ENCODE measurements around the gene KCNN4.
A peak's percentile ranks its signal among the peaks of the same experiment; 100 is the strongest.
"Not testable (repeated sequence)": the region's sequence is repeated elsewhere in the genome, so short reads cannot be mapped to it uniquely, and the experiment has no call there.

KCNN4 gene

DNA sequence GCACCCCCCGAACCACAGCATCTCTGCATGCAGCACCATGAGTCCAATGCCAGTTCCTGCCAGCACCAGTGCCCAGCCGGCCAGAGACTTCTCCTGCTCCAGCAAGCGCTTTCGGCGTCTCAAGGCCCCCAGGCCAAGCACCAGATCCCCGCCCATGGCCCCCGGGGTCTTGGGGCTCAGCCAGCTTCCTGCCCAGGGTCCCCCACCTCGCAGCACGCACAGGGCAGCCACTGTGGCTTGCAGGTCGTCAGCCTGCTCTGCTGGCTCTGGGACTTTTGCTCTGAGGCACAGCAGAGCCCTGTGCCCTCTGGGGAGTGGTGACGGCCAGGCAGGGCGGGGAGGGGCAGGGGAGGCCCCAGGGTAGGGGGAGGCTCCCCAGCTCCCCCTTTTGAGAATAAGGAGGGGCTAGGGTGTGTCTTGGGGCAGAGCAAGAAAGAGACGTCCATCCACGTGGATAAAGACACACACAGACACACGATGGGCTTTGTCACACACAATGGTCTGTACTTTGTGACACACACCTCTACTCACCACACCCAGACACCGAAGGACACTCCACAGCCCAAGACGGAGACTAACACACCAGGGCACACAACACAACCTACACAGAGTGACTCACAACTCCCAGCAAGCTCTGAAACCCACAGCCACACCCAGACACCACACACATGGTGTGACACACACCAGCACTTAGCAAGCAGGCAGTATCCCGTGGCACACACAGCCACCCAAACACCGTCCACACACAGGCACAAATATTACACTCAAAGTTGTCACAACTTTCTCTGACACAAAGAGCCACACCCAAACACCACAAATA, at the start of gene KCNN4:
KCNN4 (minus strand) TSS at position 268 of the 820 bp plus-strand sequence; CDS start at position 156, 112 bp downstream.
- DNase-seq: peak; percentile 60 to 79
- no peaks in the 10 kb centered on the region for H3K9me3 Mint-ChIP-seq
- peak within 1 kb of the TSS; percentile 82 to 88 for H3K4me3 Mint-ChIP-seq
- H3K27ac Mint-ChIP-seq: peak within 1 kb of the TSS; percentile 88 to 95
- ATAC-seq: peak; percentile 80
- no peaks in the 10 kb centered on the region for H3K27me3 Mint-ChIP-seq
- H3K4me1 Mint-ChIP-seq: peaks cover 85% of the 10 kb centered on the region

DNA sequence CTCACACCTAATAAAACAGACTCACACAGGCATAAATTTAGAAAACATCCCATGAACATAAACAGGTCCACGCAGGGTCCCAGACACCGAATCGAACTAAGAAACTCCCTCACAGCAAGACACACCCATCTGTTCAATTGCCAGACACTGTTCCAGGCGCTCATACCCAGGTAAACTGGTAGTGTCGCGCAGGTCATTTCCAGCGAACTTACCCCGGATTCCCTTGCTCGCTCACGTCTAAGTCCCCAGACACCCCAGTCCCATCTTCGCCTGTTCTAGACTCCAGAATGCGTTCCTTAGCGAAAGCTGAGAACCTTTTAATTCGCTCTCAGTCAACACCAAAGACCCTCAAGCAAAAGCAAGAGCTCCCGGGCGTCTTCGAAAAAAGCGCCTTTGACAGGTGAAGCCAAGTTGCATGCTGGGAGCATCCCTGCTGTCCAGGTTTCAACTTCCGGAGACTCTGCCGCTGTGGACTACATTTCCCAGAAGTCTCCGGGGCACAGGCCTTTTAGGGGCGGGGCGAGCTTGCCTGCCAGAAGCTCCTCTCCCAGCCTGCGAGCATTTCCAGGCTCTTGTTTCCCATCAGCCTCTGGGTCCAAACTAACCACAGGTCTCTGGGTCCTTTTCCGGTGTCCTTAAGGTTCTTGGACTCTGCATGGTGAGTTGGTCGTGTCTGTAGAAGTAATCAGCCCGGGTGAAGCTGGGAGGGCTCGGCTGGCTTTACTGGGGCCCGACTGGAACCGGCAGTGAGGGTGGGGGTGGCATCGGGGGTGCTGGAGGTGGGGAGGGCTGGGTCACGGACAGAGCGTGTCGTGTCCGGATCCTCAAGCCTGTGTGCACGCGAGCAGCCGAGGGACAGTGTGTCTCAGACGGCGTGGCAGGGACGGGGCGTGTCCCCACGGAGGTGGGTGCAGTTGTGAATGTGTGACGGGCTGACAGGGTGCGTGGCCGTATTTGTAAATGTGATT, 46.3 kb upstream of the KCNN4 start, which contains the start of gene ZNF283:
ZNF283 (plus strand) TSS at position 535 of the 968 bp plus-strand sequence. CDS start 6,184 bp downstream, outside the sequence.
- peak within 1 kb of the TSS; percentile 72 to 87 for H3K27ac Mint-ChIP-seq
- peak; percentile 99 for ATAC-seq

DNA sequence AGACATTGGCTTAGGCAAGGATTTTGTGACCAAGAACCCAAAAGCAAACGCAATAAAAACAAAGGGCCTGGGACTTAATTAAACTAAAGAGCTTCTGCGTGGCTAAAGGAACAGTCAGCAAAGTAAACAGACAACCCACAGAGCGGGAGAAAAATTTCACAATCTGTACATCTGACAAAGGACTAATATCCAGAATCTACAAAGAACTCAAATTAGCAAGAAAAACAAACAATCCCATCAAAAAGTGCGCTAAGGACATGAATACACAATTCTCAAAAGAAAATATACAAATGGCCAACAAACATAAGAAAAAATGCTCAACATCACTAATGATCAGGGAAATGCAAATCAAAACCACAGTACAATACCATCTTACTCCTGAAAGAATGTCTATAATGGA, 43.8 kb upstream of the KCNN4 start:
- not testable (repeated sequence) for ATAC-seq, H3K4me3 Mint-ChIP-seq, DNase-seq, H3K27ac Mint-ChIP-seq
- H3K4me1 Mint-ChIP-seq: peaks cover 36% of the 10 kb centered on the region
- peaks cover 41% of the 10 kb centered on the region for H3K27me3 Mint-ChIP-seq
- H3K9me3 Mint-ChIP-seq: peaks cover 13 to 34% of the 10 kb centered on the region in 2 donors

More for the DNA sequence above, 46.3 kb upstream of the KCNN4 start, which contains the start of gene ZNF283:
- Mint-ChIP-seq H3K4me3 (peak within 1 kb of the TSS; percentile 91 to 94), H3K4me1 (peaks cover 24% of the 10 kb centered on the region), H3K9me3 (peaks cover 13 to 25% of the 10 kb centered on the region in 2 donors), H3K27me3 (peaks cover 28% of the 10 kb centered on the region)
- DNase-seq: peak; percentile 74 to 84

DNA sequence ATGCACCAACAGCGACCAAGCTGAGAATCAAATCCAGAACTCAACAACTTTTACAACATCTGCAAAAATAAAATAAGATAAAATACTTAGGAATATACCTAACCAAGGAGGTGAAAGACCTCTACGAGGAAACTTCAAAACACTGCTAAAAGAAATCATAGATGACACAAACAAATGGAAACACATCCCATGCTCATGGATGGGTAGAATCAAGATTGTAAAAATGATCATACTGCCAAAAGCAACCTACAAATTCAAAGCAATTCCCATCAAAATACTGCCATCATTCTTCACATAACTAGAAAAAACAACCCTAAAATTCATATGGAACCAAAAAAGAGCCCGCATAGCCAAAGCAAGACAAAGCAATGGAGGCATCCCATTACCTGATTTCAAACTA, 43.1 kb upstream of the KCNN4 start:
- not testable (repeated sequence) for H3K4me3 Mint-ChIP-seq, ATAC-seq, DNase-seq, H3K27ac Mint-ChIP-seq
- H3K27me3 Mint-ChIP-seq: peaks cover 48% of the 10 kb centered on the region
- peaks cover 13 to 35% of the 10 kb centered on the region in 2 donors for H3K9me3 Mint-ChIP-seq
- H3K4me1 Mint-ChIP-seq: peaks cover 36% of the 10 kb centered on the region

DNA sequence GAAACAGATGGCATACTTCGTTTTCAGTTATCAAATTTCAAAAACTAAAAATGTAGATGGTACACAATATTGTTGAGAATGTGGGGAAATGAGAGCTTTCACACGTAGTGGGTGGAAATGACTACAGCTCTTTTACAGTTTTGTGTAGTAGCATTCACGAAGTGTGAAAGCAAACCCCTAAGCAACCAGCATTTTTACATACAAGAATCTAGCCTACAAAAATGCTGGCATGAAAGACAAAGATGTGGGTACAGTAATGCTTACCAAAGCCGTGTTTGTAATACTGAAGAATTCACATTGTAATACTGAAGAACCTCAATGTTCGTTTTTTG, 40.1 kb upstream of the KCNN4 start:
- no peak for ATAC-seq
- H3K4me3 Mint-ChIP-seq: peak overlapping the region; percentile 85 to 88
- no peak for DNase-seq
- peaks cover 55% of the 10 kb centered on the region for H3K27me3 Mint-ChIP-seq
- H3K4me1 Mint-ChIP-seq: peaks cover 13% of the 10 kb centered on the region
- H3K27ac Mint-ChIP-seq: no peak overlapping the region
- H3K9me3 Mint-ChIP-seq: peaks cover 17 to 33% of the 10 kb centered on the region in 2 donors

DNA sequence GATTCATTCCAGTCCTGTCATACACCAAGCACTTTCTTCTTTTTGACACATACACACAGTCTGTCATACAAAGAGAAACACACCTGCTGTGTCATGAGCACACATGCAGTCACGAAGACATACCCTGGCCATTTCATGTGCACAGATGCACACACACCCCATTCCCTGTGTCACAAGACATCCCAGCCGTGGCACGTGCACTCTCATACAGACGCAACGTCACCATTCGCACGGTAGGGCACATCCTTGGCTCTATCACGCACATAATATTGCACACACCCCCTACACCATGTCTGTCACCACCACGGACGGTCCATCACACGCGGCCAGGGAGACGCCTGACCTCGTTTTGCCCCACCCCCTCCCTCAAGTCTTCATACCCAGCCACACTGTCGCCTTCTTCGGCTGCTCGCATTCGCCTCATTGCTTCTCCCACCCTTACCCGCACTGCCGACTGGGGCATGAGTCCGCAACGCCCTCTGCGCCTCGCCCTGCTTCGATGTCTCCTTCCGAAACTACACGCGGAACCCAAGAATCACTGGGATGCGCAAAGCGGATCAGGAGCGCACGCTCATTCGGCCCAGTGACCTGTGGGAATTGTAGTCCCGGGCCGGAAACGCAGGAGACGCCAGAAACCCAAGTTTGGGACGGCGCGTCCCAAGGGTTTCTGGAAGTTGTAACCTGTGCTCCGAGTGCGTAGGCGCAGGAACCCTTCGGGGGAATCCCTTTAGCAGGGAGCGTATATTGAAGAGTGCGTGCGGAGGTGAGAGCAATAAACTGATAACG, 39.5 kb upstream of the KCNN4 start:
- H3K27ac Mint-ChIP-seq: peak overlapping the region in 1 of 2 donors; percentile 92
- peaks cover 15 to 31% of the 10 kb centered on the region in 2 donors for H3K9me3 Mint-ChIP-seq
- DNase-seq: peak in 1 of 2 donors; percentile 23
- peaks cover 50% of the 10 kb centered on the region for H3K27me3 Mint-ChIP-seq
- peaks cover 12% of the 10 kb centered on the region for H3K4me1 Mint-ChIP-seq
- peak overlapping the region; percentile 85 to 88 for H3K4me3 Mint-ChIP-seq
- ATAC-seq: peak; percentile 73

DNA sequence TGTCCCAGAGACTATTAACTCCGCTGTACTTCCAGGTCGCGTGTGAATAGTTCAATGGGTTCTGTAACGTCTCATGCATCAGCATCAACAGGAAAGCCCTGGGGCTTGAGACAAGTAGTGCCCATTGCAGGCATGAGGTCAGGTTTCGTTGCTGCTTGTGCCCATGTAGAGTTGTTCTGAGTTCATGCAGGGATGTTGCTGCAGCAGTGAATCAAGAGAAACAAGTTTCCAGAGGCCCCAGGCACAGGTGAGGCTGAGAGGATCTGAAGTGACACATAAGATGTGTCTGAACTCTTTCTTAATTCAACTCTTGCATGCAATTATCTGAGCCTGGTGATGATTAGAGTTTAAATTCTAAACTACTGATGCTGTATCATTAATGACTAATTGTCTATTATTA, 37.7 kb upstream of the KCNN4 start:
- no peak overlapping the region for H3K4me3 Mint-ChIP-seq
- no peak for ATAC-seq
- H3K9me3 Mint-ChIP-seq: peaks cover 15 to 21% of the 10 kb centered on the region in 2 donors
- H3K27me3 Mint-ChIP-seq: peaks cover 34% of the 10 kb centered on the region
- H3K27ac Mint-ChIP-seq: no peak overlapping the region
- peaks cover 12% of the 10 kb centered on the region for H3K4me1 Mint-ChIP-seq
- DNase-seq: no peak

DNA sequence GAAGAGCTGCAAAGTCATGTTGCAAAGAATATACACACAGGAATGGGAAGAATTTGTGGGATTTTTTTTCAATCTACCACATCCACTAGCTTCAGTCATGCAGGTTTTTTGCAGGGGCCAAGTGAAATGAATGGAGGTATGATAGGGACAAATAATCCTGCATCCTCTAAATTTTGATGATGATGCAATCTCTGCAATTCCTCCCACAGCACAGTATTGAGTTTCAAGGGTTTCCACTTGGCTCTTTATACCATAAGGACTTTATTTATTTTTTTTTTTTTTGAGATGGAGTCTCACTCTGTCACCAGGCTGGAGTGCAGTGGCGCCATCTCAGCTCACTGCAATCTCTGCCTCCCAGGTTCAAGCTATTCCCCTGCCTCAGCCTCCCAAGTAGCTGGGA, 36.7 kb upstream of the KCNN4 start:
- ATAC-seq: not testable (repeated sequence)
- peaks cover 44% of the 10 kb centered on the region for H3K27me3 Mint-ChIP-seq

DNA sequence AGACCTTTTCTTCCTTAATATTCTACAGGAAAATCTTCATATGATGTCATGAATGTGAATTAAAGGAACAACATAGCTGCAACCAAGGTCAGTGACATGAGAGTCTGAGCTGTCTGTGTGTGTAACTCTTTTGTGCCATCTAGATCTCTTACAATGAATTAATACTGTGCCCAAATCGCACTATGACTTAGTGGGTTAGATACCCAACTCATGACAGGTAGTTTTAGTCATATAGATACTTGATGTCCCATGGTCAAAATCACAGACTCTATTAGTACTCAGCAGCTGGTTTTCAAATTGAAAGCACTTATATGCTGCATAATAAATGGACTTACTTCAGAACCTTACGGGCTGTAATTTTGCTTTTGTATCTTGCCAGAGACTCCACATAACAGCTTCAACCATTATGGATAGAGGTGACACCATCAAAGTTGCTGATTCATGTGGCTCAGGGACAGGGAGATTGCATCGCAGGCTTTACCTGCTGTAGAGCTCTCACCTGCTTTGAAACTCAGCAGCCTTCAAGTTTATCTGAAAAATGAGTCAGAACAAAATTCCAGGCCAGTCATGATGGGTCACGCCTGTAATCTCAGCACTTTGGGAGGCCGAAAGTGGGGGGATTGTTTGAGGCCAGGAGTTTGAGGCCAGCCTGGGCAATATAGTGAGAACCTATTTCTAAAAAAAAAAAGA, 34.0 kb upstream of the KCNN4 start:
- H3K27ac Mint-ChIP-seq: no peak overlapping the region
- H3K27me3 Mint-ChIP-seq: peaks cover 57% of the 10 kb centered on the region
- H3K4me3 Mint-ChIP-seq: no peak overlapping the region
- H3K4me1 Mint-ChIP-seq: peaks cover under 1% of the 10 kb centered on the region
- ATAC-seq (peak; percentile 59), DNase-seq (no peak)
- H3K9me3 Mint-ChIP-seq: peaks cover 14 to 15% of the 10 kb centered on the region in 2 donors

More for the DNA sequence above, 36.7 kb upstream of the KCNN4 start:
- Mint-ChIP-seq H3K4me1 (peaks cover 12% of the 10 kb centered on the region), H3K9me3 (peaks cover 15 to 21% of the 10 kb centered on the region in 2 donors)
- not testable (repeated sequence) for H3K27ac Mint-ChIP-seq, DNase-seq, H3K4me3 Mint-ChIP-seq

DNA sequence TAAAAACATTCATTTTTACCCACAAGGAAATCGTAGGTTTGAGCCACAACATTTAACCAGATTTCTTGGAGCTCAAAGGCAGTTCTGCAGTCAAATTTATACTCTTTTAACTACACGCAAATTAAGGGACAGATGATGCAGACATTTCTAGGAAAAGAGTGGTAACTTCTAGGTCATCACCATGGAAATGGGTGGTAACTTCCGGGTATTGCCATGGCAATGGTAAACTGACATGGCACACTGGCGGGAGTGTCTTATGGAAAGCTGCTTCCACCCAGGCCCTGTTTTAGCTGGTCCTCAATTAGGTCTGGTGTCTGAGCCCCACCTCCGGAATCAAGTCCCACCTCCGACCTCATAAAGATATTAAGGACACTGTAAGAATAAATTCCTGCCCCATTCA, 31.9 kb upstream of the KCNN4 start:
- DNase-seq (no peak), ATAC-seq (no peak)
- Mint-ChIP-seq H3K4me3 (no peak overlapping the region), H3K27ac (no peak overlapping the region), H3K9me3 (peaks cover 6 to 8% of the 10 kb centered on the region in 2 donors), H3K4me1 (no peaks in the 10 kb centered on the region), H3K27me3 (peaks cover 45% of the 10 kb centered on the region)

DNA sequence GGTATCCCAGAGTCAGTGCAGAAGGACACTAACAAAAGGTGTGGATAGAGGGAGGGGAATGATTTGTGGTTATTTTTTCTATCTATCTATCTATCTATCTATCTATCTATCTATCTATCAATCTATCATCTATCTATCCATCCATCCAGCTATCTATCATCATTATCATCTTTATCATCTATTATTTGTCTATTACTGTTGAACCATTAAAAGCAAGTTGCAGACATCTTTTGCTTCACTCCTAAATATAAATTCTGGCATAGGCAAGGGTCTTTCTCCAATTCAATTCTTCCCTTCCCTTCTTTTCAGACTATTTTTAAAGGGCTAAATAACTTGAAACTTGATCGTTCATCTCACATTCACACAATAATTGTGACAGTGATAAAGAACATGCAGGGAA, 31.5 kb upstream of the KCNN4 start:
- peaks cover 49% of the 10 kb centered on the region for H3K27me3 Mint-ChIP-seq
- H3K9me3 Mint-ChIP-seq: peaks cover 3 to 7% of the 10 kb centered on the region in 2 donors
- no peaks in the 10 kb centered on the region for H3K4me1 Mint-ChIP-seq
- ATAC-seq: no peak
- H3K4me3 Mint-ChIP-seq: no peak overlapping the region
- no peak for DNase-seq
- H3K27ac Mint-ChIP-seq: no peak overlapping the region

DNA sequence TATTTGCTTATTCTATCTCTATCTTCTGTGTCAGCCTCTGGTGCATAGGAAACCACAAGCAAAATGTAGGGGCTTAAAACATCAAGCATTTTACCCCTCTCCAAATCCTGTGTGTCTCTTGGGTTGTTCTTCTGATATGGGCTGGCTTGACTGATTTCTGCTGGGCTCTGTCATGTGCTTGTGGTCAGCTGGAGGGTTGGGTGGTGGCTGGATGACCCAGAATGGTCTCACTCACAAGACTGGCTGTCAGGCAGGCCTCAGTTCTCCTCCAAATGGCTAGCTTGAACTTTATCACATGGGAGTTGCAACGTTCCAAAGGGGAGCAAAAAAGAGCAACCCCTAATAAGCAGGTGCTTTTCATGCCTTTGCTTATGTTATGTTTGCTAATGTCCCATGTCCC, 31.1 kb upstream of the KCNN4 start:
- Mint-ChIP-seq H3K27ac (no peak overlapping the region), H3K4me3 (no peak overlapping the region)
- ATAC-seq: no peak

DNA sequence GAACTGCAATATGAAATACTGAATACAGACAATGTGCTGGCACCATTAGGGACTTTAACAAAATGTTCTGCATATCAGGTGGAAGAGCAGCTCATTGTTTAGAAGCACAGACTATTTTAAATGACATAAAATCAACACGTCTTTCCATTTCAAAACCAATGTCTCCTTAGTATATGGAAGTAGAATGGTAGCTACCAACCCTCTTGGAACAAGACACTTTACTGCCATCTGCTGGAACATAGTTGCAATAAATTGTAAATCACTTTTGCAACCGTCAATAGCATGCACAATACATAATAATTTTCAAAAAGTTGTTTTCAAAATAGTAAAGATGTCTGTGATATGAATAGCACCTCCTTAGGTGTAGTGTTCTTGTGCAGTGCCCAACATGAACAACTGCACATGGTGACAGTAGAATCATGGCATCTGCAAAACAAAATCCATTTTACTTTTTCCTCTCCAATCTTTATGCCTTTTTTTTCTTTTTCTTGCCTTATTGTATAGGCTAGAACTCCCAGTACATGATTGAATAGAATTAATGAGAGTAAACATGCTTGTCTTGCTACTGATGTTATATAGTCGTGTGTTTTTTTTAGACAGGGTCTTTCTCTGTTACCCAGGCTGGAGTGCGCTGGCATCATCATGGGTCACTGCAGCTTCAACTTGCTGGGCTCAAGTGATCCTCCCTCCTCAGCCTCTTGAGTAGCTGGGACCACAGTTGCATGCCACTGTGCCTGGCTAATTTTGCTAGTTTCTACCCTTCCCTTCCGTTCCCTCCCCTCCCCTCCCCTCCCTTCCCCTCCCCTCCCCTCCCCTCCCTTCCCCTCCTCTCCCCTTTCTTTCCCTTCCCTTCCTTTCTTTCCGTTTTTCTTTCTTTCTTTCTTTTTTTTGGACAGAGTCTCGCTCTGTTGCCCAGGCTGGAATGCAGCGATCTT, 29.3 kb upstream of the KCNN4 start:
- no peak for DNase-seq
- H3K4me1 Mint-ChIP-seq: no peaks in the 10 kb centered on the region
- H3K4me3 Mint-ChIP-seq: no peak overlapping the region
- H3K9me3 Mint-ChIP-seq: no peaks in the 10 kb centered on the region
- H3K27ac Mint-ChIP-seq: no peak overlapping the region
- ATAC-seq: no peak
- peaks cover 55% of the 10 kb centered on the region for H3K27me3 Mint-ChIP-seq

More for the DNA sequence above, 31.1 kb upstream of the KCNN4 start:
- Mint-ChIP-seq H3K27me3 (peaks cover 52% of the 10 kb centered on the region), H3K9me3 (peaks cover 0 to 3% of the 10 kb centered on the region in 2 donors), H3K4me1 (no peaks in the 10 kb centered on the region)
- no peak for DNase-seq
